Tongue (tissue), 2 donors: ENCODE results near the gene HSDL2. TPM values are rescaled to one million over a fixed set of nuclear protein-coding genes. Genes with fewer than 3 reads are reported as not detected.
A peak's percentile ranks its signal among the peaks of the same experiment; 100 is the strongest.
"Not testable (repeated sequence)": the region's sequence is repeated elsewhere in the genome, so short reads cannot be mapped to it uniquely, and the experiment has no call there.

Experiments used
- DNase-seq: peaks from one replicate; pipeline ENCODE4 v3.0.0-alpha.2; 2015
- total RNA-seq: library from RNA; depleted of rRNA; stranded (reverse); fragments of >200 nt; gene quantifications from one replicate; pipeline ENCODE4 v1.2.3, GENCODE V29; 2014

Gene HSDL2
- 142 TPM for total RNA-seq

DNA sequence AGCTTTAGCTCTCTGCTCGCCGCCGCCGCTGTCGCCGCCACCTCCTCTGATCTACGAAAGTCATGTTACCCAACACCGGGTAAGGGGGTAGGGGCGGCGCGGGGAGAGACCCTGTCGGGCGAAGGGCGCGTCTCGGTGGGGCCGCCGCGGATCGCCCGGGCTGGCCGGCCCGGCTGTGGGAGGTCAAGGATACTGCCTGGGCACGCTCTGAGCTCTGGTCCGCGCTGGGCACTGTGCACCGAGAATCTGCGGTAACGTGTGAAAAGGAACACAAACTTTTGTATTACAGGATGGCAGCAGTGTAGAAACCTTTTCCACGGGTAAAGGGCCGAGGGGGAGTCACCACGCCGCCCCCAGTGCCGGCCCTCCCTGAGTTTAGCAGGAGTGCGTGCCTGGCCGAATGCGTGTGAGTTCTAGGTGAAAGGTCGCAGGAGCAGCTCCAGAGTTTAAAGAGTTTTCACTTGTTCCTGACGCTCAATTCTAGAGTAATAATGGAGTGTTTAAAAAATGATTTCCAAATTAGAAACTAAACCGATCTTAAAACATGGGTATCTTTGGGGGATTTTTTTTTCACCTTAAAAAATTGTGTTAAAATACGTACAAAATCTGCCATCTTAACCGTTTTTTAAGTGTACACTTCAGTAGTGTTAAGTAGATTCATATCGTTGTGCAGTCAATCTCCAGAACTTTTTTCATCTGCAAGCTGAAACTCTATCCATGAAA is at the start of gene HSDL2:
TSS of gene HSDL2 (plus strand) at position 7 of the 723 bp plus-strand sequence. CDS start at position 63, 56 bp downstream.
- peak; percentile 71 for DNase-seq

DNA sequence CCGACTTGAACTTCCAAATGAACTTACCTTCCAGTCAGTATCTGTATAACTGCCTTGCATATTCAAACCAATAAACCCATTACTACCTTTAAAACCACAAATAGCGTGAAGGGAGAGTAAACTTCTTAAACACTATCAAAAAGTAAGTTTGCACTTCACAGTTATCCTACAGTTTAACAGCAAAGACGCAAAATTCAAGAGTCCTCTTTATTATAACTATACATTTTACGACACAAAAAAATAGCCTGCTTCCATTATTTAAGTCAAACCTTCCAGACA is 48.3 kb upstream of the HSDL2 start:
- no peak for DNase-seq

GRCh38 chr9:112332214-112332613 is 47.7 kb upstream of the HSDL2 start:
- peak; percentile 27 for DNase-seq

- no peak for DNase-seq
Observed at GRCh38 chr9:112332674-112332976, 47.3 kb upstream of the HSDL2 start.

- DNase-seq = peak; percentile 83
Observed at GRCh38 chr9:112332977-112333638, 46.8 kb upstream of the HSDL2 start, which contains the start of gene PTBP3. Gene PTBP3, minus strand, starts transcription at chr9:112333619. Its CDS starts 35,754 bp downstream, at chr9:112297865.

DNA sequence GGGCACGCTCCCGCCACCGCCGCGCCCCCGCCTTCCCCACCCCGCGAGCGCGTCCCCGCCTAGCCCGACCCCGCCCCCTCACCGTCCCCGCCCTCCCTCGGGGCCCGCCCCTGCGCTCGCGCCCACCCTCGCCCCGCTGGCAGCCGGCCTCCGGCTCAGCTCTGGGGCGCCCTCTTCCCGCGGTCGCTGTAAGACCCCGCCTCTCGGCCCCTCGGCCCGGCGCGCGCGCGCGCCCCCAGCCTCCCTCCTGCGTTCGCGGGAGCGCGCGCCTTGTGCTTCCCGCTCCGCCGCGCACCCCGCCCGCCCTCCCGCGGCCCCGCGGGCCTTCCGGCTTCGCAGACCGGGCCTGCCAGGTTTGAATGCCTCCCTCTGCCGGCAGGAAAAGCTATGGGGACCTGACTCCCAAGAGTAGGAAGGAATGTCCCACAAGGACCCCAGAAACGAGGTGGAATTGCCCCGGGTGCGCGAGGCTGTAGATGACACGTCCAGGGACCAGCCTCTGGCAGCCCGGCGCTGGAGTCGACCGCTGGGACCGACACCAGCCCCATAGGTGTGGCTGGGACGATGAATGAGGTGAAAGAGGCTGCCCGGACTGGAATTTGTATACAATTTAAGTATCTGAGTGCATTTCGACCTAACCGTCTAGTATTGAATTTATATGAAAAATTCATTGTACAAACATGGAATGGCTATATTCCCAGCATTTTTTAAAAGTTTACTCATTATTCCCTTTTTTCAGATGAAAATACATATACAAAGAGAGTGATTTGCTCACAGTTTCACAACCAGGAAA is 46.1 kb upstream of the HSDL2 start:
- DNase-seq = peak; percentile 98

GRCh38 chr9:112334432-112334841 is 45.5 kb upstream of the HSDL2 start:
- DNase-seq = peak; percentile 59

DNA sequence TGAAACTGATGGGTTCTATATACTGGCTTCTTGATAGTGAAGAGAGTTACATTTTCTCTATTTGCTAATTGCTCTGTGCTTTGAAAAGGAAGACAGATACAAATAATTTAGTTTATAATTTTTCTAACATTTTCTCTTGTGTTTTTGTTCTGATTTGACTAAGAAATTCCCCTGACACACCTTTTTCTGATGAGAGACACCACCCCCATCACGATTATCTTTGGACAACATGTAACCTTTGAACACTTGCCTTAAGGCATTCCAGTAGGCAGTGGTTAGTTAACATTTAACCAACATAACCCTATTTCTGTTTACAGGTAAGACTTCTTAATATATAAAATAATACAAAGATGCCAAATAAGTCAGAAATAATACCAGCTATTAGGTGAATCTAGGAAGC is 42.4 kb upstream of the HSDL2 start:
- no peak for DNase-seq

- no peak for DNase-seq
Observed at GRCh38 chr9:112338561-112338960, 41.3 kb upstream of the HSDL2 start.

- DNase-seq = no peak
Observed at GRCh38 chr9:112339886-112340285, 40.0 kb upstream of the HSDL2 start.

- DNase-seq = no peak
Observed at GRCh38 chr9:112341730-112342129, 38.2 kb upstream of the HSDL2 start.

- DNase-seq = peak; percentile 89
Observed at GRCh38 chr9:112348257-112349007, 31.5 kb upstream of the HSDL2 start.

DNA sequence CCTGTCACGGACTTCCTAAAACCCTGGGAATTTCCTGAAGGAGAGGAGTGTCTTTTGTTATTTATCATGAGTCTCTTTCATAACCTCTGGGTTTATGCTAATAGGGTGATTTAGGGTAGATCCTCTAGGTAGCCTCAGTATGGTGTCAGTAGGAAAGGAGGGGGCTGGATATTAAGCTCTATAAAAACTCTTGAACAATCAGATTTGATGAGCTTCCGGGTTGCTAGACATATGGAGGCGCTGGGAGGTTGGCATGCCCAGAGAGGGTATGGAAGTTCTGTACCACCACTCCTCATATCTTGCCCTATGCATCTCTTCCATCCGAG is 30.9 kb upstream of the HSDL2 start:
- DNase-seq = no peak

DNA sequence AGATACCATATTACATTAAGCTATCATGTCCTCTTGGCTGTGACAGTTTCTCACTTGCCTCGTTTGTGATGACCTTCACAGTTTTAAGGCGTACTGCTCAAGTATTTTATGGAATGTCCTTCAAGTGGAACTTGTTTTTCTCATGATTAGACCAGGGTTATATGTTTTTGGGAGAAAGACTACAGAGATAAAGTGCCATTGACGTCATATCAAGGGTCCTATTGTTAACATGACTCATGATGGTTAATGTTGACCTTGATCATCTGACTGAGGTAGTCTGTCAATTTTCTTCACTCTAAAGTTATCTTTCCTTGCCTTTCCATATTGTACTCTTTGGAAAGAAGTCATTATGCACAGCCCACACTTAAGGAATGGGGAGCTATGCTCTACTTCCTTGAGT is 28.7 kb upstream of the HSDL2 start:
- DNase-seq = no peak

GRCh38 chr9:112352209-112352608 is 27.7 kb upstream of the HSDL2 start:
- DNase-seq = no peak

DNA sequence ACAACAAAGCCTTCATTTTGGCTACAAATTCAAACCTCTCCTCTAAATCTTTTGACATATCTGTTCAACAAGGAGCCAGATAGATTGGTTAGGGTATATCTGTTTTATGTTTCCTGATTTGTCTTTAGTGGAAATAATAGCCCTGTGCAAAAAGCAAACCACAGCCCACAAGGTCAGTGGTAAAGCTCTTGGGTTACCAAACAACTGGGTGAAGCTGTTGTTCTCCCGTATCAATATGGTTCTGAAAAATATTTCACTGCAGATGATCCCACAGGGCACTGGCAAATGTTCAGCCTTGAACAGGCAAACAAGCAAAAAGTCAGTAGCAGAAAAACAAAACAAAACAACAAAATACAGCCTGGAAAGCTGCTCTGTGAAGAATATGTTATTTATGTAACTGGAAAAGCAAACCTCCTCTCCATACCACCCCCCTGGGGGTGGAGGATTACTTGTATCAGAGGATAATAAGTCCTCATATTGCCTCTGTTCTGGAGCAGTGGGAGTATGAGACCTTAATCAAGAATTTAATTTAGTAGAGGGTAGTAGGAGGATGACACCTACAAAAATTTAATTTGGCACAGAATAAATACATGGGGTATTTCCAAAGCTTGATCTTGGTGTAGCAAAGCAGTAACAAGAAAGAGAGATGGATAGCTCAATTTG is 25.7 kb upstream of the HSDL2 start:
- no peak for DNase-seq

GRCh38 chr9:112355427-112355897 is 24.4 kb upstream of the HSDL2 start:
- DNase-seq = no peak

DNA sequence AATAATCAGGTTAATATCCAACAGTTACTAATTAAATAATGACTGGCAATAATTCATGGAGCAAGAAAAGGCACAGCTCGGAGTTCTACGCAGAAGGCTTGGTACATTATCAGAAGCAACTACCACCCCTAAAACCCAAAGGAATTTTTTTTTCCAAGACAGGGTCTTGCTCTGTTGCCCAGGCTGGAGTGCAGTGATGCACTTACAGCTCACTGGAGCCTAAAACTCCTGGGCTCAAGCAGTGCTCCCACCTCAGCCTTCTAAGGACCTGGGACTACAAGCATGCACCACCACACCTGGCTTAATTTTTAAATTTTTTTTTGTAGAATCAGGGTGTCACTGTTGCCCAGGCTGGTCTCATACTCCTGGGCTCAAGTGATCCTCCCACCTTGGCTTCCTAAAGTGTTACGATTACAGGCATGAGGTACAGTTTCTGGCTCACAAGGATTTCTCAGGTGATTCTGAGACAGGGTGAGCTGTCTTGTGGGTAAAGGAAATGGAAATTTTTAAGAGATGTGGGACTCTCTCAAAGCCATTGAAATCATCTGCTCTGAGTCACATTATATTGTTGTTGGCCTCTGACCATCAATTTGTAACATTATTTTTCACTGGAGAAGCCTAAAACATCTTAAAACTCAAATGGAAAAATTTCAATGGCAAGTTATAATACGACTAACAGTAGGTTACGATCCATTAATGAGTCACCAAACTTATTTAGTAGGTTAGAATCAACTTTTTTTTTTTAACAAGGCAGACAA is 19.7 kb upstream of the HSDL2 start:
- DNase-seq = no peak

- peak; percentile 75 for DNase-seq
Observed at GRCh38 chr9:112361601-112362000, 18.3 kb upstream of the HSDL2 start.

DNA sequence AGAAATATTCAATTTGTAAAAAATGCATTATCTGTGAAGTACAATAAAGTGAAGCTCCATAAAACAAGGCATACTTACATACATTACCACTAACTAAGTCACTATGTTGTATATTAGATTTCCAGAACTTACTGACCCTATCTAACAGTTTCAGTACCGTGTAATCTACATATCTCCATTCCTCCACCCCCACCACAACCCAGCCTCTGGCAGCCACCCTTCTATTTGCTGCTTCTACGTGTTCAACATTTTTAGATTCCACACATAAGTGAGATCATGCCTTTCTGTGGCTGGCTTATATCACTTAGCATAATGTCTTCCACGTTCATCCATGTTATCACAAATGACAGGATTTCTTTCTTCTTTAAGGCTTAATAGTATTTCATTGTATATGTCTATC is 15.1 kb upstream of the HSDL2 start:
- DNase-seq = no peak

DNA sequence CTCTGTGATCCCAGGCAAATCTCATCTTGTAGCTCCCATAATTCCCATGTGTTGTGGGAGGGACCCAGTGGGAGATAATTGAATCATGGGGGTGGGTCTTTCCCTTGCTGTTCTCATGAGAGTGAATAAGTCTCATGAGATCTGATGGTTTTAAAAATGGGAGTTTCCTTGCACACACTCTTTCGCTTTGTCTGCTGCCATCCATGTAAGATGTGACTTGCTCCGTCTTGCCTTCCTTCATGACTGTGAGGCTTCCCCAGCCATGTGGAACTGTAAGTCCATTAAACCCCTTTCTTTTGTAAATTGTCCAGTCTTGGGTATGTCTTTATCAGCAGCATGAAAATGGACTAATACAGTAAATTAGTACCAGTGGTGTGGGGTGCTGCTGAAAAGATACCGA is 14.7 kb upstream of the HSDL2 start:
- DNase-seq = not testable (repeated sequence)
